ENCODE data around the gene B3GNT4.
A peak's percentile ranks its signal among the peaks of the same experiment; 100 is the strongest.
"Not testable (repeated sequence)": the region's sequence is repeated elsewhere in the genome, so short reads cannot be mapped to it uniquely, and the experiment has no call there.

Gene B3GNT4

GRCh38 chr12:122168492-122168891 is 35.0 kb upstream of the B3GNT4 start:
- no peaks in the 10 kb centered on the region for H3K27me3 ChIP-seq (ENCODE audit: control insufficient read depth in 2 of 2, insufficient read depth in 2 of 2, low read length in 2 of 2)
- H3K27ac ChIP-seq (ENCODE audit: low read depth in 2 of 2, low read length in 2 of 2) = no peak overlapping the region
- H3K9me3 ChIP-seq (ENCODE audit: control insufficient read depth in 2 of 2, low read length in 2 of 2) = no peaks in the 10 kb centered on the region
- H3K36me3 ChIP-seq (ENCODE audit: control insufficient read depth in 2 of 2, insufficient read depth in 2 of 2, low read length in 2 of 2) = no peaks in the 10 kb centered on the region
- no peak overlapping the region for H3K9ac ChIP-seq (ENCODE audit: low read depth in 1 of 2, low read length in 2 of 2)
- H3K4me1 ChIP-seq (ENCODE audit: control insufficient read depth in 2 of 2, insufficient read depth in 2 of 2, low read length in 2 of 2) = no peaks in the 10 kb centered on the region
- H3K4me3 ChIP-seq (ENCODE audit: low read length in 2 of 2) = no peak overlapping the region

DNA sequence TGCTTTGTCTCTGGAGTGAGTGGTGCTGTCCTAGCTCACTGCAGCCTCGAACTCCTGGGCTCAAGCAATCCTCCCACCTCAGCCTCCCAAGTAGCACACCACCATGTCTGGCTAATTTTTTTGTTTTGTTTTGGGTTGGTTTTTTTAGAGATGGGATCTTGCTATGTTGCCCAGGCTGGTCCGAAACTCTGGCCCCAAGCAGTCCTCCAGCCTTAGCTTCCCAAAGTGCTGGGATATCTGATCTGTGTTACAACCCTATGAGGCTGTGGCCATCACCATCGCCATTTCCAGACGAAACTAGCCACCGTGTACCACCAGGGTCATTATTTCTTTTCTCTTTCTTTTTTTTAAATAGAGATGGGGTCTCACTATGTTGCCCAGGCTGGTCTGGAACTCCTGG is 32.1 kb upstream of the B3GNT4 start:
- Histone ChIP-seq H3K9me3 (ENCODE audit: control insufficient read depth in 2 of 2, low read length in 2 of 2) (no peaks in the 10 kb centered on the region), H3K4me1 (ENCODE audit: control insufficient read depth in 2 of 2, insufficient read depth in 2 of 2, low read length in 2 of 2) (no peaks in the 10 kb centered on the region), H3K4me3 (ENCODE audit: low read length in 2 of 2) (no peak overlapping the region), H3K27ac (ENCODE audit: low read depth in 2 of 2, low read length in 2 of 2) (no peak overlapping the region), H3K36me3 (ENCODE audit: control insufficient read depth in 2 of 2, insufficient read depth in 2 of 2, low read length in 2 of 2) (no peaks in the 10 kb centered on the region), H3K9ac (ENCODE audit: low read depth in 1 of 2, low read length in 2 of 2) (no peak overlapping the region), H3K27me3 (ENCODE audit: control insufficient read depth in 2 of 2, insufficient read depth in 2 of 2, low read length in 2 of 2) (peaks cover 0 to 2% of the 10 kb centered on the region in 2 donors)

- no peaks in the 10 kb centered on the region for H3K9me3 ChIP-seq (ENCODE audit: control insufficient read depth in 2 of 2, low read length in 2 of 2)
- H3K4me1 ChIP-seq (ENCODE audit: control insufficient read depth in 2 of 2, insufficient read depth in 2 of 2, low read length in 2 of 2) = no peaks in the 10 kb centered on the region
- no peak overlapping the region for H3K4me3 ChIP-seq (ENCODE audit: low read length in 2 of 2)
Measured at GRCh38 chr12:122172262-122172939, 31.1 kb upstream of the B3GNT4 start.

DNA sequence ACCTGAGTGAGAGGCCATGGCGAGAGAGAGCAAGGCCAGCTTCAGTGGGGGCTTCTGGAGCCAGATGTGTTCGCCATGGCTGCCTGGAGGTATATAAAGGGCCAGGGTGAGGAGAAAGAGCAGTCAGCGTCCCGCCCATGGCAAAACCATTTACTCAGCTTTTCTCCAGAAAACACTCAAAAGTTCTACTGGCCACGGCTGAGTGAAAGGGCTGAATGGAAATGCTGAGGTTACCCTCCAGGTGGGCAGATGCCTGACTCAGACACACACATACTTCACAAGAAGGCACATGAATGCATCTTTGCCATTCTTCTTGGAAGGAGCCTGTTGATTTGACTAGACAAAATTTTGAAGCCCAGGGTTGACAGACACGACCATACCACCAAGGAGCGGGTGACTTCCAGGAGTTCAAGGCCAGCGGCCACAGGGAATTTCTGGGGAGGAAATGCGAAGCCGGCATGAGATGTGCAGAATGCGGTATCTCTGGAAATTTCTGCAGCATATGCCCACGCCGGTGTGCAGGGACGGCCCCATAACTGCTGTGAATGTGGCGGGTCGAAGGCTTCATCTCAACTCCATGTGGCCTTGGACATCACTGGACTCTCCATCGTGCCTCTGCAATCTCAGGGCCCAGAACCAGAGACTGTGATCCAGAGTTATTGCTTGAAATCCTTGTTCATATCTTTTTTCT is 29.2 kb upstream of the B3GNT4 start, which contains the start of gene IL31:
Gene IL31, minus strand, starts transcription at position 67 of the 691 bp plus-strand sequence. Its CDS starts 49 bp downstream, at position 18.
- Histone ChIP-seq H3K9me3 (ENCODE audit: control insufficient read depth in 2 of 2, low read length in 2 of 2) (no peaks in the 10 kb centered on the region), H3K27me3 (ENCODE audit: control insufficient read depth in 2 of 2, insufficient read depth in 2 of 2, low read length in 2 of 2) (peaks cover 0 to 2% of the 10 kb centered on the region in 2 donors), H3K4me1 (ENCODE audit: control insufficient read depth in 2 of 2, insufficient read depth in 2 of 2, low read length in 2 of 2) (no peaks in the 10 kb centered on the region), H3K4me3 (ENCODE audit: low read length in 2 of 2) (no peak within 1 kb of the TSS), H3K27ac (ENCODE audit: low read depth in 2 of 2, low read length in 2 of 2) (no peak within 1 kb of the TSS), H3K9ac (ENCODE audit: low read depth in 1 of 2, low read length in 2 of 2) (no peak within 1 kb of the TSS), H3K36me3 (ENCODE audit: control insufficient read depth in 2 of 2, insufficient read depth in 2 of 2, low read length in 2 of 2) (no peaks in the 10 kb centered on the region)

More at GRCh38 chr12:122172262-122172939, 31.1 kb upstream of the B3GNT4 start:
- peaks cover 0 to 2% of the 10 kb centered on the region in 2 donors for H3K27me3 ChIP-seq (ENCODE audit: control insufficient read depth in 2 of 2, insufficient read depth in 2 of 2, low read length in 2 of 2)
- H3K9ac ChIP-seq (ENCODE audit: low read depth in 1 of 2, low read length in 2 of 2) = no peak overlapping the region
- no peak overlapping the region for H3K27ac ChIP-seq (ENCODE audit: low read depth in 2 of 2, low read length in 2 of 2)
- H3K36me3 ChIP-seq (ENCODE audit: control insufficient read depth in 2 of 2, insufficient read depth in 2 of 2, low read length in 2 of 2) = no peaks in the 10 kb centered on the region

DNA sequence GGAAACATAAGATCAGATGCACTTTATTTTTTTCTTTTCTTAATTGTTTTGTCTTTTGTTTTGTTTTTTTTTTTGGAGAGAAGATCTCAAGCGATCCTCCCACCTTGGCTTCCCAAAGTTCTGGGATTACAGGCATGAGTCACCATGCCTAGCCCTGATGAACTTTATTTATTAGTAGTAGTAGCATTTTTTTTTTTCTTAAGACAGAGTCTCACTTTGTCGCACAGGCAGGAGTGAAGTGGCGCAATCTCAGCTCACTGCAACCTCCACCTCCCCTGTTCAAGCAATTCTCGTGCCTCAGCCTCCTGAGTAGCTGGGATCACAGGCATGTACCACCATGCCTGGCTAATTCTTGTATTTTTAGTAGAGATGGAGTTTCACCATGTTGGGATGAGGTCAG is 27.0 kb upstream of the B3GNT4 start:
- not testable (repeated sequence) for H3K27me3 ChIP-seq (ENCODE audit: control insufficient read depth in 2 of 2, insufficient read depth in 2 of 2, low read length in 2 of 2); H3K27ac ChIP-seq (ENCODE audit: low read depth in 2 of 2, low read length in 2 of 2); H3K4me3 ChIP-seq (ENCODE audit: low read length in 2 of 2); H3K9me3 ChIP-seq (ENCODE audit: control insufficient read depth in 2 of 2, low read length in 2 of 2); H3K9ac ChIP-seq (ENCODE audit: low read depth in 1 of 2, low read length in 2 of 2); H3K36me3 ChIP-seq (ENCODE audit: control insufficient read depth in 2 of 2, insufficient read depth in 2 of 2, low read length in 2 of 2); H3K4me1 ChIP-seq (ENCODE audit: control insufficient read depth in 2 of 2, insufficient read depth in 2 of 2, low read length in 2 of 2)

- no peak within 1 kb of the TSS for H3K27ac ChIP-seq (ENCODE audit: low read depth in 2 of 2, low read length in 2 of 2)
- no peaks in the 10 kb centered on the region for H3K36me3 ChIP-seq (ENCODE audit: control insufficient read depth in 2 of 2, insufficient read depth in 2 of 2, low read length in 2 of 2)
- peak within 1 kb of the TSS; percentile 57 to 66 for H3K4me3 ChIP-seq (ENCODE audit: low read length in 2 of 2)
- H3K27me3 ChIP-seq (ENCODE audit: control insufficient read depth in 2 of 2, insufficient read depth in 2 of 2, low read length in 2 of 2) = no peaks in the 10 kb centered on the region
- no peaks in the 10 kb centered on the region for H3K9me3 ChIP-seq (ENCODE audit: control insufficient read depth in 2 of 2, low read length in 2 of 2)
- peak within 1 kb of the TSS in 1 of 2 donors; percentile 36 for H3K9ac ChIP-seq (ENCODE audit: low read depth in 1 of 2, low read length in 2 of 2)
- H3K4me1 ChIP-seq (ENCODE audit: control insufficient read depth in 2 of 2, insufficient read depth in 2 of 2, low read length in 2 of 2) = peaks cover 2 to 4% of the 10 kb centered on the region in 2 donors
Measured at GRCh38 chr12:122182887-122183587, 20.5 kb upstream of the B3GNT4 start, which contains the start of gene LRRC43. Gene LRRC43, plus strand, starts transcription at chr12:122183123. Its CDS starts 22 bp downstream, at chr12:122183145.

DNA sequence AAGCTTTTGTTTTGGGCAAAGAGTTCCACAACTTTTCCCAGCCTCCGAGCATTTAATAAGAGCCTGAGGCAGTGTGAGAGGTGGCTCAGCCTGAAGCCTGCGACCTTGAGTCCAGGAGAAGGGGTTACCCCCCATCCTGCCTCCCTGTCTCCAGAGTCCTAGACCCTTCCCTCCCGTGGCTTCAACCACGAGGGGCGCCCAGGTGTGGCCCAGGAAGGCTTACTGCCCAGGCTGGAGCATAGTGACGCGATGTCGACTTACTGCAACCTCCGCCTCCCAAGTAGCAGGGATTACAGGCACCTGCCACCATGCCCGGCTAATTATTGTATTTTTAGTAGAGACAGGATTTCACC is 19.9 kb upstream of the B3GNT4 start:
- Histone ChIP-seq H3K36me3 (ENCODE audit: control insufficient read depth in 2 of 2, insufficient read depth in 2 of 2, low read length in 2 of 2) (no peaks in the 10 kb centered on the region), H3K27me3 (ENCODE audit: control insufficient read depth in 2 of 2, insufficient read depth in 2 of 2, low read length in 2 of 2) (no peaks in the 10 kb centered on the region), H3K4me3 (ENCODE audit: low read length in 2 of 2) (peak overlapping the region; percentile 57 to 66), H3K27ac (ENCODE audit: low read depth in 2 of 2, low read length in 2 of 2) (no peak overlapping the region), H3K9me3 (ENCODE audit: control insufficient read depth in 2 of 2, low read length in 2 of 2) (no peaks in the 10 kb centered on the region), H3K4me1 (ENCODE audit: control insufficient read depth in 2 of 2, insufficient read depth in 2 of 2, low read length in 2 of 2) (peaks cover 2 to 4% of the 10 kb centered on the region in 2 donors), H3K9ac (ENCODE audit: low read depth in 1 of 2, low read length in 2 of 2) (peak overlapping the region in 1 of 2 donors; percentile 36)

- peaks cover 2 to 4% of the 10 kb centered on the region in 2 donors for H3K4me1 ChIP-seq (ENCODE audit: control insufficient read depth in 2 of 2, insufficient read depth in 2 of 2, low read length in 2 of 2)
- no peak overlapping the region for H3K9ac ChIP-seq (ENCODE audit: low read depth in 1 of 2, low read length in 2 of 2)
- no peaks in the 10 kb centered on the region for H3K36me3 ChIP-seq (ENCODE audit: control insufficient read depth in 2 of 2, insufficient read depth in 2 of 2, low read length in 2 of 2)
- H3K27me3 ChIP-seq (ENCODE audit: control insufficient read depth in 2 of 2, insufficient read depth in 2 of 2, low read length in 2 of 2) = no peaks in the 10 kb centered on the region
- no peak overlapping the region for H3K27ac ChIP-seq (ENCODE audit: low read depth in 2 of 2, low read length in 2 of 2)
- H3K4me3 ChIP-seq (ENCODE audit: low read length in 2 of 2) = no peak overlapping the region
- H3K9me3 ChIP-seq (ENCODE audit: control insufficient read depth in 2 of 2, low read length in 2 of 2) = no peaks in the 10 kb centered on the region
Measured at GRCh38 chr12:122184517-122184916, 19.0 kb upstream of the B3GNT4 start.

DNA sequence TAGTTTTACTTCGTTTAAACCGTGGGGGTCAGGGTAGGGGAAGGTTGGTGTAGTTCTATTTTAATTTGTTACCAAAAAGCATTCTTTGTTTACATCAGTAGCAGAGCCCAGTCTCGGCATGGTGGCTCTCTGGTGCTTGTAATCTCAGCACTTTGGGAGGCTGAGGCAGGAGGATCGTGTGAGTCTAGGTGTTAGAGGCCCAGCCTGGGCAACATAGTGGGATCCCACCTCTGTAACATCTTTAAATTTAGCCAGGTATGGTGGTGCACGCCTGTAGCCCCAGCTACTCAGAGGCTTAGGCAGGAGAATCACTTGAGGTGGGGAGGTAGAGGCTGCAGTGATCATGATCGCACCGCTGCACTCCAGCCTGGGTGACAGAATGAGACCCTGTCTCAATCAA is 18.4 kb upstream of the B3GNT4 start:
- H3K36me3 ChIP-seq (ENCODE audit: control insufficient read depth in 2 of 2, insufficient read depth in 2 of 2, low read length in 2 of 2) = no peaks in the 10 kb centered on the region
- no peak overlapping the region for H3K9ac ChIP-seq (ENCODE audit: low read depth in 1 of 2, low read length in 2 of 2)
- H3K27ac ChIP-seq (ENCODE audit: low read depth in 2 of 2, low read length in 2 of 2) = no peak overlapping the region
- no peaks in the 10 kb centered on the region for H3K27me3 ChIP-seq (ENCODE audit: control insufficient read depth in 2 of 2, insufficient read depth in 2 of 2, low read length in 2 of 2)
- H3K9me3 ChIP-seq (ENCODE audit: control insufficient read depth in 2 of 2, low read length in 2 of 2) = no peaks in the 10 kb centered on the region
- H3K4me1 ChIP-seq (ENCODE audit: control insufficient read depth in 2 of 2, insufficient read depth in 2 of 2, low read length in 2 of 2) = peaks cover 2 to 4% of the 10 kb centered on the region in 2 donors
- H3K4me3 ChIP-seq (ENCODE audit: low read length in 2 of 2) = no peak overlapping the region

GRCh38 chr12:122185494-122186082 is 17.9 kb upstream of the B3GNT4 start:
- Histone ChIP-seq H3K9ac (ENCODE audit: low read depth in 1 of 2, low read length in 2 of 2) (no peak overlapping the region), H3K27me3 (ENCODE audit: control insufficient read depth in 2 of 2, insufficient read depth in 2 of 2, low read length in 2 of 2) (no peaks in the 10 kb centered on the region), H3K27ac (ENCODE audit: low read depth in 2 of 2, low read length in 2 of 2) (no peak overlapping the region)

More at GRCh38 chr12:122185494-122186082, 17.9 kb upstream of the B3GNT4 start:
- H3K9me3 ChIP-seq (ENCODE audit: control insufficient read depth in 2 of 2, low read length in 2 of 2) = no peaks in the 10 kb centered on the region
- no peak overlapping the region for H3K4me3 ChIP-seq (ENCODE audit: low read length in 2 of 2)
- peaks cover 2 to 4% of the 10 kb centered on the region in 2 donors for H3K4me1 ChIP-seq (ENCODE audit: control insufficient read depth in 2 of 2, insufficient read depth in 2 of 2, low read length in 2 of 2)
- no peaks in the 10 kb centered on the region for H3K36me3 ChIP-seq (ENCODE audit: control insufficient read depth in 2 of 2, insufficient read depth in 2 of 2, low read length in 2 of 2)

All from mucosa of rectum (tissue), 2 donors.